Smooth muscle cell (in vitro differentiated cells): ENCODE measurements around the gene GRIK3. TPM values are rescaled to one million over a fixed set of nuclear protein-coding genes. Genes with fewer than 3 reads are reported as not detected.

Experiments
- DNase-seq: peaks from one replicate; lab custom pipeline; 2025; ENCODE audit not compliant: unreplicated experiment; lab: John Stamatoyannopoulos, UW
- H2AFZ ChIP-seq: fragments of 200-600 bp; sonication (generic); 2 replicates; pipeline ENCODE4 v1.6.0; 2016; ENCODE audit warnings: antibody characterized with exemption, low read depth, mild to moderate bottlenecking
- H3F3A ChIP-seq: fragments of 200-600 bp; sonication (generic); 2 replicates; pipeline ENCODE4 v1.6.0; 2017; ENCODE audit warnings: antibody characterized with exemption, low read depth
- H3K27ac ChIP-seq: fragments of 200-600 bp; sonication (generic); 2 replicates; pipeline ENCODE4 v1.5.1; 2016; ENCODE audit warnings: low read depth, mild to moderate bottlenecking
- H3K27me3 ChIP-seq: fragments of 200-600 bp; sonication (generic); 2 replicates; pipeline ENCODE4 v1.6.1; 2016; ENCODE audit warnings: low read depth, mild to moderate bottlenecking
- H3K36me3 ChIP-seq: fragments of 200-600 bp; sonication (generic); 2 replicates; pipeline ENCODE4 v1.5.1; 2016; ENCODE audit warnings: low read depth
- H3K4me1 ChIP-seq: fragments of 200-600 bp; sonication (generic); 2 replicates; pipeline ENCODE4 v1.5.1; 2016; ENCODE audit warnings: low read depth
- H3K4me2 ChIP-seq: fragments of 200-600 bp; sonication (generic); 2 replicates; pipeline ENCODE4 v1.6.0; 2016; ENCODE audit warnings: mild to moderate bottlenecking
- H3K4me3 ChIP-seq: fragments of 200-600 bp; sonication (generic); 2 replicates; pipeline ENCODE4 v1.5.1; 2016; ENCODE audit warnings: mild to moderate bottlenecking
- H3K79me2 ChIP-seq: fragments of 200-600 bp; sonication (generic); 2 replicates; pipeline ENCODE4 v1.6.0; 2016; ENCODE audit warnings: low read depth, mild to moderate bottlenecking
- H3K9ac ChIP-seq: fragments of 200-600 bp; sonication (generic); 2 replicates; pipeline ENCODE4 v1.6.0; 2016; ENCODE audit warnings: low read depth
- H3K9me3 ChIP-seq: fragments of 200-600 bp; sonication (generic); replicated peaks from 2 replicates; pipeline ENCODE4 v1.5.1; 2016; ENCODE audit warnings: low read depth
- H4K20me1 ChIP-seq: fragments of 200-600 bp; sonication (generic); 2 replicates; pipeline ENCODE4 v1.6.0; 2016; ENCODE audit warnings: low read depth
- CTCF ChIP-seq: fragments of 200-600 bp; sonication (generic); IDR thresholded peaks from 2 replicates; pipeline ENCODE4 v1.5.1; 2017; ENCODE audit warnings: borderline replicate concordance, mild to moderate bottlenecking, antibody characterized with exemption; ENCODE audit not compliant: insufficient read depth, poor library complexity, severe bottlenecking
- WGBS: methylation state at CpG from one replicate; pipeline ENCODE4 v1.1.7; 2016; ENCODE audit warnings: low lambda C conversion rate; 5-methylcytosine and 5-hydroxymethylcytosine counted together
- polyA plus RNA-seq: library from polyadenylated mRNA; unstranded; fragments of >200 nt; fragmentation: Nextera tagmentation; extraction: Ambion mirVana; gene quantifications from 2 replicates; pipeline ENCODE4 v1.2.1, GENCODE V29; 2016
- total RNA-seq: library from RNA; depleted of rRNA; stranded (reverse); fragments of >200 nt; gene quantifications from 2 replicates; pipeline ENCODE4 v1.2.3, GENCODE V29; 2014

Gene GRIK3
- total and polyA plus RNA-seq, 2 experiments from 2014 or later, result 0.04 TPM; not detected in 1

GRCh38 chr1:37038227-37039093 lies 4.1 kb upstream of the GRIK3 start:
- peak; percentile 29 for TF ChIP-seq CTCF
- H3K9me3 ChIP-seq, result no peaks in the 10 kb centered on the region
- H3K36me3 ChIP-seq, result no peaks in the 10 kb centered on the region
- no peak overlapping the region for H3K4me3 ChIP-seq
- no peaks in the 10 kb centered on the region for H3K79me2 ChIP-seq
- peaks cover 97% of the 10 kb centered on the region for H3K27me3 ChIP-seq
- no peak for DNase-seq
- H2AFZ ChIP-seq, result no peak overlapping the region
- peaks cover 38% of the 10 kb centered on the region for H3K4me1 ChIP-seq
- H3K9ac ChIP-seq, result no peak overlapping the region
- no peak overlapping the region for H3K27ac ChIP-seq
- no peaks in the 10 kb centered on the region for H4K20me1 ChIP-seq
- no peak overlapping the region for H3K4me2 ChIP-seq
- no peaks in the 10 kb centered on the region for H3F3A ChIP-seq
- 39% methylated on average over 16 of the region's 16 CpGs for WGBS

- Histone ChIP-seq H3K4me1 (peaks cover 44% of the 10 kb centered on the region), H3K27ac (no peak overlapping the region), H3K9ac (no peak overlapping the region), H3K27me3 (peaks cover 97% of the 10 kb centered on the region), H2AFZ (no peak overlapping the region), H3K9me3 (no peaks in the 10 kb centered on the region), H3K79me2 (no peaks in the 10 kb centered on the region), H3K36me3 (no peaks in the 10 kb centered on the region), H3F3A (no peaks in the 10 kb centered on the region), H4K20me1 (no peaks in the 10 kb centered on the region), H3K4me2 (no peak overlapping the region), H3K4me3 (no peak overlapping the region)
- WGBS, result 26% methylated on average over 15 of the region's 15 CpGs
- TF ChIP-seq CTCF, result no peak
- no peak for DNase-seq
Observed at GRCh38 chr1:37037690-37038089, 3.4 kb upstream of the GRIK3 start.

- H3K27ac ChIP-seq, result no peak overlapping the region
- WGBS, result 15% methylated on average over 13 of the region's 13 CpGs
- no peaks in the 10 kb centered on the region for H4K20me1 ChIP-seq
- H3F3A ChIP-seq, result no peaks in the 10 kb centered on the region
- no peak overlapping the region for H3K9ac ChIP-seq
- H3K9me3 ChIP-seq, result no peaks in the 10 kb centered on the region
- no peaks in the 10 kb centered on the region for H3K79me2 ChIP-seq
- peaks cover 97% of the 10 kb centered on the region for H3K27me3 ChIP-seq
- H2AFZ ChIP-seq, result no peak overlapping the region
- no peak overlapping the region for H3K4me3 ChIP-seq
- peaks cover 51% of the 10 kb centered on the region for H3K4me1 ChIP-seq
- TF ChIP-seq CTCF, result no peak
- no peak for DNase-seq
- H3K4me2 ChIP-seq, result no peak overlapping the region
- H3K36me3 ChIP-seq, result no peaks in the 10 kb centered on the region
Observed at GRCh38 chr1:37036667-37037053, 2.3 kb upstream of the GRIK3 start.
